GM12878 (cell line): Measurements from ENCODE around the gene MYCBPAP. TPM values are rescaled to one million over a fixed set of nuclear protein-coding genes. Genes with fewer than 3 reads are reported as not detected.

Experiments
- ATAC-seq: fragments of 200-7000 bp; cut with Tn5 transposase; 3 replicates; pipeline ENCODE4 v1.9.1; 2020; ENCODE audit warnings: mild to moderate bottlenecking, moderate library complexity
- BruUV-seq: library from RNA; stranded (reverse); fragments of 400-500 nt; replicated peaks from 2 replicates; lab custom pipeline; 2021; lab: Mats Ljungman, UMichigan
- CTCF ChIA-PET: fragments of 300-600 bp; sonication (Branson Sonifier 250); formaldehyde crosslinking; extraction: SDS; loops from one replicate; lab custom pipeline; 2021; ENCODE audit warnings: inconsistent platforms; lab: Yijun Ruan, JAX
- POLR2A ChIA-PET: fragments of 350-600 bp; formaldehyde crosslinking; extraction: SDS; loops from one replicate; lab custom pipeline; 2021; ENCODE audit warnings: inconsistent platforms; lab: Charles Lee
- RAD21 ChIA-PET: fragments of 300-600 bp; sonication (Branson Sonifier 250); formaldehyde crosslinking; loops from one replicate; lab custom pipeline; 2023; ENCODE audit warnings: antibody characterized with exemption; ENCODE audit not compliant: unreplicated experiment; lab: Charles Lee
- SMC1A ChIA-PET: fragments of 300-600 bp; sonication (Branson Sonifier 250); formaldehyde crosslinking; loops from one replicate; lab custom pipeline; 2023; ENCODE audit not compliant: unreplicated experiment, uncharacterized antibody; lab: Charles Lee
- DNase-seq: peaks from one replicate; pipeline ENCODE4 v3.0.0-alpha.2; 2011; ENCODE audit warnings: low read depth, low spot score
- FAIRE-seq: peaks from 3 replicates; lab custom pipeline; 2011; peaks lifted over from hg19 to GRCh38; lab: Jason Lieb, UNC
- H2AFZ ChIP-seq: 2 replicates; pipeline ENCODE4 v1.6.0; 2011; ENCODE audit warnings: low read depth, low read length, control low read depth; ENCODE audit not compliant: control insufficient read depth
- H3K27ac ChIP-seq: 2 replicates; pipeline ENCODE4 v1.5.1; 2011; ENCODE audit warnings: control low read depth; ENCODE audit not compliant: control insufficient read depth, insufficient read depth
- H3K27me3 ChIP-seq, 2 experiments: replicated peaks in 1 of 2; 2 replicates each; pipeline versions ENCODE4 v1.6.0 to v1.6.1; 2011; ENCODE audit warnings: low read length in 1 of 2; ENCODE audit not compliant: control insufficient read depth in 2 of 2, insufficient read depth in 2 of 2
- H3K36me3 ChIP-seq, 2 experiments: 2 replicates each; pipeline ENCODE4 v1.5.1; 2011; ENCODE audit warnings: low read length in 1 of 2; ENCODE audit not compliant: control insufficient read depth in 2 of 2, insufficient read depth in 2 of 2
- H3K4me1 ChIP-seq: 2 replicates; pipeline ENCODE4 v1.6.1; 2011; ENCODE audit warnings: mild to moderate bottlenecking, low read length, moderate library complexity, mixed read lengths; ENCODE audit not compliant: control insufficient read depth, insufficient read depth
- H3K4me2 ChIP-seq: 2 replicates; pipeline ENCODE4 v1.6.0; 2011; ENCODE audit warnings: control low read depth; ENCODE audit not compliant: control insufficient read depth, insufficient read depth
- H3K4me3 ChIP-seq: fragments of 200-600 bp; sonication (generic); 2 replicates; pipeline ENCODE4 v1.5.1; 2016
- H3K79me2 ChIP-seq: 2 replicates; pipeline ENCODE4 v1.6.0; 2011; ENCODE audit warnings: low read length; ENCODE audit not compliant: control insufficient read depth, insufficient read depth
- H3K9ac ChIP-seq: 2 replicates; pipeline ENCODE4 v1.8.0; 2011; ENCODE audit warnings: low read length, control low read depth, mixed read lengths; ENCODE audit not compliant: control insufficient read depth, insufficient read depth
- H3K9me3 ChIP-seq: replicated peaks from 3 replicates; pipeline ENCODE4 v1.5.1; 2011; ENCODE audit warnings: mild to moderate bottlenecking, low read length; ENCODE audit not compliant: control insufficient read depth, insufficient read depth
- H4K20me1 ChIP-seq: 2 replicates; pipeline ENCODE4 v1.6.0; 2011; ENCODE audit not compliant: control insufficient read depth, insufficient read depth
- E2F4 ChIP-seq: IDR thresholded peaks from 2 replicates; pipeline ENCODE4 v1.6.1; 2012; ENCODE audit warnings: low read depth, low read length, improper control_type of control experiment
- SKIL ChIP-seq: fragments of 450-650 bp; IDR thresholded peaks from 2 replicates; pipeline ENCODE4 v1.6.1; 2017; ENCODE audit warnings: mild to moderate bottlenecking, low read depth, inconsistent platforms; ENCODE audit not compliant: poor library complexity, severe bottlenecking
- WGBS: methylation state at CpG from one replicate; pipeline ENCODE4 v1.1.6; 2016; ENCODE audit warnings: low lambda C conversion rate; ENCODE audit not compliant: insufficient replicate concordance, insufficient coverage; ENCODE audit errors: missing lambda C conversion rate; 5-methylcytosine and 5-hydroxymethylcytosine counted together
- in situ Hi-C: fragments of 300-500 bp; cut with MboI; formaldehyde crosslinking; loops from 9 replicates; pipeline ENCODE4 v1.14.3; 2018; ENCODE audit warnings: mixed read lengths
- intact Hi-C: fragments of 100-400 bp; cut with micrococcal nuclease; formaldehyde crosslinking; loops from one replicate; pipeline ENCODE4 v1.14.2; 2022; ENCODE audit not compliant: unreplicated experiment
- polyA plus RNA-seq, 11 experiments: library from polyadenylated mRNA; depleted of rRNA in 4 of 11; unstranded in 6 of 11; stranded (reverse) in 5 of 11; fragments of >200 nt; fragmentation: Nextera tagmentation in 4 of 11; fragmentation: Illumina TruSeq in 1 of 11; extraction: Ambion mirVana in 4 of 11; extraction: Trizol in 1 of 11; gene quantifications; 1 replicate in 1 of 11; 2 replicates in 10 of 11; pipeline versions ENCODE4 v1.2.1 to v1.2.3, GENCODE V29; 2011 to 2016; ENCODE audit warnings: inconsistent platforms in 2 of 11, missing spikeins in 2 of 11, low read depth in 1 of 11
- total RNA-seq, 4 experiments: library from RNA; depleted of rRNA in 3 of 4; stranded (reverse); fragments of >200 nt in 3 of 4; fragmentation: Illumina TruSeq in 1 of 4; extraction: Trizol in 1 of 4; gene quantifications; 2 replicates each; pipeline versions ENCODE4 v1.2.1 to v1.2.3, GENCODE V29; 2013 to 2021

MYCBPAP gene
- total and polyA plus RNA-seq, 10 of the 15 experiments (the other 5 are each of a cell fraction or from before 2014, with no cell fraction given) = 0.23 to 2.7 (median 1.5) TPM

GRCh38 chr17:50517504-50518383 is 9.5 kb downstream of the MYCBPAP start:
- ATAC-seq = no peak
- Histone ChIP-seq H2AFZ (no peak overlapping the region), H3K4me1 (no peaks in the 10 kb centered on the region), H3K9ac (no peak overlapping the region), H3K79me2 (no peaks in the 10 kb centered on the region), H3K27me3 (no peaks in the 10 kb centered on the region), H3K4me2 (no peak overlapping the region), H4K20me1 (no peaks in the 10 kb centered on the region), H3K36me3 (no peaks in the 10 kb centered on the region), H3K27ac (no peak overlapping the region), H3K4me3 (no peak overlapping the region), H3K9me3 (no peaks in the 10 kb centered on the region)
- intact Hi-C loops = no loop called here
- SMC1A ChIA-PET = no interaction called here
- FAIRE-seq = no peak
- BruUV-seq = no TSS peak
- in situ Hi-C loops = no loop called here
- TF ChIP-seq E2F4 (no peak), SKIL (no peak)
- DNase-seq = no peak
- CTCF ChIA-PET = no interaction called here
- 49% methylated on average over 8 of the region's 8 CpGs for WGBS
- POLR2A ChIA-PET = no interaction called here
- RAD21 ChIA-PET = no interaction called here
